IPS-NIHi7 (cell line): ENCODE measurements around the gene FBXW11.

Source experiments
- DNase-seq: peaks from one replicate; pipeline ENCODE4 v3.0.0; 2012; ENCODE audit warnings: mixed read lengths; ENCODE audit errors: extremely low spot score

Gene FBXW11

DNA sequence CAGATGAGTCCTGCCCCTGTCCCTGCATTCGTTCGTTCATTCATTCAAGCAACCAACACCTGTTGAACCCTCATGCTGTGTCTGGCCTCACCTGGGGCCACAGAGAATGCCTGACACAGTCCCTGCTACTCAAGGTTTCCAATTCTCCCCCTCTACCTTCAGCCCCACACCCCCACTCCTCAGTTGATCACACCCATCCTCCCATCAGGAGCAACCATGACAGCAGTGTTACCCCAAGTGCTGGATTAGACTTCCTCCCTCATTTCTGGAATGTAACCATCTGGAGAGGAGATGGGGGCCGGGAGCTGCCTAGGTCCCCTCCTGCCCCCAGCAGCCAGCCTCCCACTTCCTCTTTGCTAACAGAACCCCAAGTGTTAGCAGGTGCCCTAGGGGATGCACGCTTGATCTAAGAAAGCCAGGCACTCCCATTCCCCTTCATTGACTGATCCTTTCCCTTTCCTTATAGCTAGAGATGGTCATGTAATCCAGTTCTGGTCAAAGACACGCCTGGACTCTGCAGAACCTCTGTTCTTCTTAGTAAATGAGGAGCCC, 163.6 kb downstream of the FBXW11 start:
- no peak for DNase-seq

DNA sequence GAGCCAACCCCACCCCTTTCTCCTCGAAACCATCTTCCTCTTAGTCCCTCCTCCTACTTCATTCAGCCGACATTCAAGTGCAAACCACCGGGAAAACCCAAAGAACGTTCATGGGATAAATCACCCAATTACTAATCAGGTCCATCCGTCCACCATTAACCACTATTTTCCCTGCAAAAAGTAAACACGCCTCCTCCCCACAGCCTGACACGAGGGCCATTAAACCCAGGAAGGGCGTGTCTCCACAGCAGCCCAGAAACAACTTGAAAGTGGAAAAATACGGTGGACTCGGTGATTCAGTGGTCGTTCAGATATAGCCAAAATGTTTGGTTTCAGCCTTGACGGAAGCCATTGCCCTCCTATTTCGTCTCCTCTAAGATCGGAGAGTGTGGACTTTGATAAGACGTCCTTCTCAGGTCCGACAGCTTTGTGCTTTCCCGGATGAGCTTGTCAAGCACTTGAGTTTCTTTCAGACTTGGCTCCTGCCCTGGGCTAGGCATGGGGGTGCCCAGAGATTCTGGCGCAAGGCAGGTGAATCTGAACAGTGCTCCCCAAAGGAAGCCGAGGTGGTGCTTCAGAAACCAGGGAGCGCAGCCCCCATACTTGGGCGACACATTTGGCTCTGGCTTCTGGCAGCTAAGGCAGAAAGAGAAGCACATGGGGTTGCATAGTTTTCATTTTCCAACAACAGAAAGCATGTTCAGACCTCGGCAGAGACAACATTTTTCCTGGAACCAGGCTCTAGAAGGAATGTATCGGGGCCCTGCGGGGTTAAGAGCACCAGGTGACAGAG, 164.3 kb downstream of the FBXW11 start:
- DNase-seq, result no peak

DNA sequence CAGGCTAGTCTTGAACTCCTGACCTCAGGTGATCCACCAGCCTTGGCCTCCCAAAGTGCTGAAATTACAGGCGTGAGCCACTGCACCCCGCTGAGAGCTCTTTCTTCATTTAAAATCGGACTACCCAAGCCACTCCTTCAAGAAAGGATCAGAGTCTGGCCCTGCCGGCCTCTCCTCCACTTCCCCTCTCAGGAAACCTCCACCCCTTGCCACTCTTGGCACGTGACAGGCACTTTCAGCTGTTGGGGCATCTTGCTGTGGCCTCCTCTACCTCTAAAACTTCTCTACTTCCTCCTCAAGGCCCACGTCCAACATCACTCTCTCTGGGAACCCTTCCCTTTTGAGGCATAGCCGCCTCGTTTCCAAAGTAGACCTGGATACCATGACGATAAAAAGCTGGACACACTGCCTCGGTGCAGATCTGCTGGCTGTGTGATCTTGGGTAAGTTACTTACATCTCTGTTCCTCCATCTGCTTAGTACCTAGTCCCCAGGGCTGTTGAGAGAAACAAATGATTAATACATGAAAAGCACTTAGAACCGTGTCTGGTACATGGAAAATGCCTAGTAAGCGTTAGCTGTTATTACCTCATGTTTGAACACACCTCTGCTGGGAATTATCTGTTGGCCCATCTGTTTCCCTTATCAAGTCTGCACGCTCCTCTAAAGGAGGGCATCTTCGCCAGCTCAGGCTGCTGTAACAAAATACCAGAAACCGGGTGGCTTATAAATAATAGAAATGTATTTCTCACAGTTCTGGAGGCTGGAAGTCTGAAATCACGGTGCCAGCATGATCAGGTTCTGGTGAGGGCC, 165.5 kb downstream of the FBXW11 start:
- DNase-seq, result no peak

DNA sequence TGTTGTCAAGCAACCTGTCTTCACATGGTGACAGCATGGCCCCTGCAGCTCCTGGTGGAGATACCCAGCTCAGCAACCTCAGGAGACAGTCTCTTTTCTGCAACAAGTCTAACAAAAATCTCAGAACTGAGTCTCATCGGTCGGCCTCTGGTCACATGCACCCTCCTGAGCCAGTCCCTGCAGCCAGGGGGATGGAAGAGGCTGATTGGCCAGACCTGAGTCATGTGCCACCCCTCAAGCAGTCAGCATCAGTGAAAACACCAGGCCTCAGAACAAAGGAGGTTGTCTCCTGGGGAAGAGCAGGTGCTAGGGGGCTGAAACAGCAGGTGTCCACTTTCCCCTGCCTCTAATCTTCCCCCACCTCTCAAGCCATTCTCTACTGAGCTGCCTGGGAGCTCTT, 166.4 kb downstream of the FBXW11 start:
- peak; percentile 63 for DNase-seq

DNA sequence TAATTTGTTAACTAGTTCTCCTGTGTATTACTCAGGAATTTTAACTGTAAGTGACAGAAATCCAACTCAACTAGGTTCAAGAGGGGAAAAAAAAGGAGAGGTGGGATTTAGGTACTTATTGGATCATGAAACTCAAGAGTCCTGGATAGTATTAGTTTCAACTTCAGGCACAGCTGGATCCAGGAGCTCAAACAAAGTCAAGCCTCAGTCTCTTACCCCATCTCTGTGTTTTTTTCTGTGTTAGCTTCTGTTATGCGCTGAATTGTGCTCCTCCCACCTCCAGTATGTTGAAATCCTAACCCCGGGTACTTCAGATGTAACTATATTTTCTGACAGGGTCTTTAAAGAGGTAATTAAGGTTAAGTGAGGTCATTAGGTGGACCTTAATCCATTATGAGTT, 167.3 kb downstream of the FBXW11 start:
- DNase-seq, result no peak

DNA sequence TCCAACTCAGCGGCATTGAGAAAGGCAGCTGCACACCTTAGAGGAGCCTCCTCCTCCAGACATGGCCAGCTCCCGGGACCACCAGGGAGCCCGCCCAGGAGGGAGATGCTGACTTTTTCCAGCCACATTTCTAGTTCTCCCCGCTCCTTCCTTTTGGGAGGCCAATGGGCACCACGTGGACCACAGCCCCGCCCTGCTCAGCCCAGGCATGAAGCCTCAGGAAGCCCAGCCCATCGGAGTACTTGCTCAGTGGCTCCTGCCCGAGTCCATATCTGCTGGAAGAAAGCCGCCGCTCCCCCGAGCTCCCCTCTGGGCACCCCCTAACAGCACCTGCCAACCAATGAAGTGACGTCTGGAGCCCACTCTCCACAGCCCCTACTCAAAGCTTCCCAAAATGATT, 168.4 kb downstream of the FBXW11 start:
- no peak for DNase-seq

DNA sequence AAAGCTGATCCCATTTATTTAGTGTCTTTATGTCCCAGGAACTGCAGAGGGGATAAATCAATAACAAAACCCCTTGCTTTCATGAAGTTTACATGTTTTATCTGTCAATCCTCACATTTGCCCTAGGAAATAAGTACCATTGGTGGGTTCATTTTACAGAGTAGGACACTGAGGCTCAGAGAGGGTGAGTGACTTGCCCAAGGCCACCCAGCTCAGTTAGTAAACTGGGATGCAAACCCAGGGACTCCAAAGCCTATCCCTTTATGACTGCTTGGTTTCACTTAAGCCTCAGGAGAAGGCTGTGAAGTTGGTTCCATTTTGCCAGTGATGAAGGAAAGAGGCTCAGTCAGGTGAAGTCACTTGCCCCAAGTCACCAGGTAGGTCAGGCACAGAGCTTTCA, 168.9 kb downstream of the FBXW11 start:
- DNase-seq, result no peak

DNA sequence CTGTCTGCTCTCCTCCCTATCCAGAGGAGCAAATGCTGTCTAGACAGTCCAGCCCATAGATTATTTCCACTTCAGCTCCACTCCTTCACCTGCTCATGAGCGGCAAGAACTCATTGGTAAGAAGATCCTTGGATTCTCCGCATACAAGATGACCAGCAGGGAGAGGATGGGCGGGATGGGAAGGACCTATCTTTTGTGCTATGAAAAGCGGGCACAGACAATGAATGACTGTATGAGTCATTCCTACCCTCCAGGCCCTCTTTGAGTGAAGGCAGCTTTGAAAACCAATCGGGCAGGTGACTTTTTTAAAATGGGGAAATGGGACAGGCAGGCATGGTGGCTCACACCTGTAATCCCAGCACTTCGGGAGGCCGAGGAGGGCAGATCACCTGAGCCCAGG, 171.4 kb downstream of the FBXW11 start:
- no peak for DNase-seq

DNA sequence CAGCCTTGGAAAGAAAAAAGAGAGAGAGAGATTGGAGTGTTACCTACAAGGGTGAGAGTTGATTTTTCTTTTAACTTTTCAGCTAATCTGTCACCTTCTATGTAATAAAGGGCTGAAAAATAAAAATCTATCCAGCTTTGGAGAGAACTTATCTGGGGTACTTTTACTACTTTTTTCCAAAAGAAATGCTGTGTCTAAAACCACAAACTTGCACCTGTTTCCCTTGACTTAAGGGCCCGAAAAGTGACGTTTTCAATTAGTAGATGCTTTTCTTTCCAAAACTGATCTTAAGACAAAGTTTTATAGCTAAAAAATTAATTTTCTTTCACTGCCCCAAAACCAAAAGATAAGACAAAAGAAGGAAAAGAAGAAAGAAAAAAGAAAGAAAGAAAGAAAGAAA, 172.0 kb downstream of the FBXW11 start:
- no peak for DNase-seq

DNA sequence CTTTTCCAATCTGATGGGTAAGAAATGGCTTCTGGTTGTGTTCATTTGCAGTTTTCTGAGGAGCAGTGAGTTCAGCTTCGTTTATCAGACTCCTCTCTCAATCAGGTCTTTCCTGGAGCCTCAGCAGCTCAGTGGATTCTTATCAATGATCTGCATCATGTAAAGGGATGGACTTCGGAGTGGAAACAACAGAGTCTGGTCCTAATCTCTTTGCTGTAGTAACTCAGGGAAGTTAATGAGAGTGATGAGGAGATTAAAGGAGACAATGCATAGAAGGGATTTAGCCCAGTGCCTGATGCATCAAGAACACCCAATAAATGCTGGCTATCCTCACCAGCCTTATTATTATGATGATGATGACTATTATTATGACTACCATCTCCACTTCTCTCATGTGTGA, 173.7 kb downstream of the FBXW11 start:
- no peak for DNase-seq

DNA sequence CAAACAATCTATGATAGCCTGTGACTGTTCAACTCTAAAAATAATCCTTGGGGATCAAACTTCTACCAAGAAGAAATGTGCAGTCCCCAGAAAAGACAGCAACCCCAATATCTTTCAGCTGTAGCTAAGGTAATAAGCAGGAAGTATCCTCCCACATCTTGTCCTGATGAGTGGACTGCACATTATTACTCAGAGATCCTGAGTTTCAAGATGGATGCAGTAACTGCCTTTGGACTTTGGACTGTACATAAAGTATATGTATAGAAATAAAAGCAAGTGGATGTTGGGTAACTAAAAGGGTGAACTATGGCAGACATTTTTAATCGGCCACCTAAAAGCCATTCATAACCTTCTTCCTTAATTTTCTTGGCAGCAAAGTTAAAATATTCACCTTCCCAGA, 175.8 kb downstream of the FBXW11 start:
- no peak for DNase-seq

DNA sequence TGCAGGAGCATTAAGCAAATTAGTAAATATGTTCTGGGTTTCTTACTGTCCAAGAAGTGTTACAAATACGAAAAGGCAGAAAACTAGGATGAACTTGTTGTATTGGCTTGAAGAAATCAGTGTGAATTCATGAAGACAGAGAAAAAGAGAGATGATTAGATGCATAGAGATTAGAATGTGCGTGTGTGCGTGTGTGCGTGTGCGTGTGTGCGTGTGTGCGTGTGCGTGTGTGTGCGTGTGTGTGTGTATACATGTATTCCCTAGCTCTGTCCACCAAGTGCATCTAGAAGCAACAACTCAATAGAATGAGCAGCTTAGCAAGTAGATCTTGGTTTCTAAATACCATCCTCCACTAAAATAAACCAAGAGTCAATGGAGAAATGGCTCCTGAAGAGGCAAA, 179.3 kb downstream of the FBXW11 start:
- DNase-seq, result no peak

DNA sequence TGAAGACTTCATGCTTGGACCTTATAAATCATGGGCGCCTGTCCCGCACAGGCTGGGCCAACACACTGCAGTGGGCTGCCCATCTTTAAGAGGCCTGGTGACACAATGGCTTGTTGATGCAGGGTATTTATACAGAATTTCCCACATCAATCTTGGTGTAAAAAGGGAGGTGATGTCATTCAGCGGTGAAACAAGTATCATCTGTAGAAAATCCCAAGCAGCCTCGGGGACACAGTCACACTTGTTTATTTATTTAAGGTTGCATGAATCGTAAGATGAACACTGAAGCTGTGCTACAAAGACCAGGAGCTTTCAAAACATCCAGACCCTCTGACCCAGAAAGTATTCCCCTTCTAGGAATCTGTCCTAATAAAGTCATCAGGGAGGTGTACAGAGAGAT, 180.3 kb downstream of the FBXW11 start:
- no peak for DNase-seq

DNA sequence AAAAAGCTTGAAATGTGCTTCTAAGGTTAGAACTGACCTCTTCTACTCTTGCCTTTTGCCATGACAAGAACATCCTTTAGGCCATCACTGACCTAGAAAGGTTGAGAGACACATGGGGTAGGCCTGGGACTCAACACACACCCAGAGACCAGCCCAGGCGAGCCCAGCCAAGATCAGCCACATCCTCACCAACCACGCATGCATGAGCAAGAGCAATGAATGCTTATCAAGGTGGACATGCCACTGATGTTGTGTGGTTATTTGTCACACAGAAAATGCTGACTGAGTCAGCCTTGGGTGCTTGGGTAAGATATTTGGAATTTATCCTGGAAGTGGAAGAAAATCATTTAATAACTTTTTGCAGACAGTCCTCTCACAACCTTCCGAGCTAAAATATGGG, 181.4 kb downstream of the FBXW11 start:
- no peak for DNase-seq

DNA sequence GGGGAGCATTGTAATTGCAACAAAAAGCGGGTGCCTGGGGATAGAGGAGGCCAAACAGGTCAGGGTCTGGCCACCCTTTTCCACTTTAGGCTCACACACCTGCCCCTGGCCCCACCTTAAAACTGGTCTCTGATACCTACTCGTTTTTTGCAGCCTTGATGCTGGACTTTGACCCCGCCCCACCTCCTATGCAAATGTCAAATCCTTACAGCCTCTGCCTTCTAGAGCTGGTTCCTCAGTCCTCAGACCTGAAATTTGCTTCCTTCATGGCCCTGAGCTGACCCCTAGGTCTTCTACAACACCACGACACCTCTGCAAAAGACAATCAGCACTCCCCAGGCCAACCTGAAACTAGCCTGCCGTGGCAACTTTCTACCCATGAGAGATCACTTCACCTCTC, 183.2 kb downstream of the FBXW11 start:
- no peak for DNase-seq

DNA sequence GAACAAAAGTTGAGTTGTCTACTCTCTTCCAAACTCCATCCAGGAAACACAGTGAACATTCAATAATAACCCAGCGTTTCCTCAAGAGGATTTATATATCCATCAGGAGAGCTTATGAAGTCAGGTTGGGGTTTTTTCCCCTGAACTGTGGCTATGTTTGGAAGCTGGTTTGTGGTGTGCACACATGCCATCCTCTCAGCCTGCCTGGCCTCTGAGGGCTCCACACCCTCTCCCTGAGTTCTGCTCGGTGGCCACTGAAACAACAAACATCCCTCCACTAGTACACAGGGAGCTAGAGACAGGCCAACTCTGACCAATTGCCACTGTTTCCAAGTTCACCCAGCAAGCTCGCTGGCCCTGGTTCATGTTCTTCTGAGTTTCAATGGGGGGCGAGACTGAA, 185.2 kb downstream of the FBXW11 start:
- no peak for DNase-seq

DNA sequence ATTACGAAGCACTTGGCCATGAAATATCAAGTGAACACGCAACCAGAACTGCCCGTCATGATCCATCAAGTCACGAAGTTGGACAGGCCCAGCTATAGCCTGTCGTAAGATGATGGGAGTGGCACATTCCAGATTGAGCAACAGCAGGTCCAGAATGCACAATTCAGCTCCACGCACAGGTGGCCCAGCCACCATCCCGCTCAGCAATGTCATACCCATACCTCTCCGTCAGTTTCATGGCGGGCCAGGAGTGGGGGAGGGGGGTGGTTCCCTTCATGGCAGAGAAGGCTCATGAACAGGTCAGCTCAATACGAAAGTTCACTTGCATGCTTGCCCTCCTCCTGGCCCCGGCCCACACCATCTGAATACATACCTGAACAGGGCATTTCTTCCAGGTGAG, 185.9 kb downstream of the FBXW11 start:
- DNase-seq, result no peak

DNA sequence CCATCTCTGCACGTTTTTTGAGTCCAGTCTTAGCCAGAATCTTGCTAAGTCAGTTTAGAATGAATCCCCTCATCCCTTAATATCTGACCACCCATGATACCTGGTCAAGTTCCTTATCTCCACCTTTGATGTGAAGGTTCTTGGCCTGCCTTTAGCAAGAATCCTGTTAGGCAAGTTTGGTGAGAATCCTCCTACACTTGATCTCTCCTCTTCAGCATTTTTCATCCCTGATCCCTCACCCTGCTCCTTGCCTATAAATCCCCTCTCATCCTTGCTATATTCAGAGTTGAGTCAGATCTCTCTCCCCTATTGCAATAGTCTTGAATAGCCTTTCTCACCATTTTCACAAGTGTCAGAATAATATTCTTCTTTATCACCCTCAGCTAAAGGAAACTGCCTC, 189.8 kb downstream of the FBXW11 start:
- DNase-seq, result no peak

DNA sequence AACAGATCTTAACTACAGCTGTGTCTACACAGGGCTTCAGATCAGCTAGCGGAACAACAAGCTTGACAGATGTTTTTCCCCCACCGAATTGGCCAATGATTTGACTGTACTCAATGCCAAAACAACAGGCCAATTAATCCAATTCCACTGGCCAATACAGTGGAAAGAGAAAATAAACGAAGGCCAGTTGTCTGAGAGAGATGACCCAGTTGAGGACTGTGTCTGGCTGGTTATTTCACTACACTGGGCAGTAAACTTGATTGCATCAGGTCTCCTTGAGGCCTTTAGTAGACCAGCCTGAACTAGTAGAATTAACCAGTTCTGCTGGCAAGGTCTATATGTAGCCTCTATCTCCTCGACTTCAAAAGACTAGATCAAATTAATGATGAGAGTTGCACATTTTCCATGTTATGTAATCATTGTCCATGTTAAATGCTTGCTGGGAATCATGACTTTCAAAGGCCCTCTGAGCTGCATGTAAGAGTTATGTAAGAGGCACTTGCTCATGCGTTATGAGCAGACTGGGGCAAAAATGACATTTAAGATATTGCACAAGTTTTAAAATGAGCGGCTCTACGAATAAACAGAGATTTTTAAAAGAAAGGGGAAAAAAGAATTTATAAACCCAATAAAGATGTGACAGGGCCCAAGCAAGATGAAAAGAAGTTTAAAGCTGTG, 192.5 kb downstream of the FBXW11 start:
- no peak for DNase-seq

DNA sequence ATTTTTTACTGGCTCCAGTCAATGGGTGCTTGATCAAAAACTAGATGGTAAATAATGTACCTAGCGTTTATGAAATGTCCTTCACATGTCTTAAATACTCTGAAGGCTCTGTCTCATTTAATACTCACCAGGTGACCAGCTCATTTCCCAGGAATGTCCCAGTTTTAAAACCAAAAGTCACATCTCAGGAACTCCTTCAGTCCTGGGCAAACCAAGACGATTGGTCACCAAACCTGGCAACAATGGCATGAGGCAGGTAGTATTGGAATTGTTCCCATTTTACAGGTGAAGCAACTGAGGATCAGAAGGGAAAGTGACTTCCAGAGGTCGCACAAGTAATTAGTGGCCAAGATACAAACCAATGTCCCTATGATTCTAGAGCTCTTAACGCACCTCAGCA, 193.2 kb downstream of the FBXW11 start:
- DNase-seq, result no peak
